ENCODE measurements around the gene CPSF4. TPM values are rescaled to one million over a fixed set of nuclear protein-coding genes. Genes with fewer than 3 reads are reported as not detected.
"Not testable (repeated sequence)": the region's sequence is repeated elsewhere in the genome, so short reads cannot be mapped to it uniquely, and the experiment has no call there.

The CPSF4 gene
- total RNA-seq, 1 donor from 2014 or later, result 69.5 TPM

GRCh38 chr7:99409192-99409572, 29.6 kb upstream of the CPSF4 start:
- Mint-ChIP-seq H3K9me3 (no peaks in the 10 kb centered on the region), H3K27me3 (ENCODE audit: low read depth) (no peaks in the 10 kb centered on the region), H3K27ac (peak overlapping the region; percentile 99)

GRCh38 chr7:99409806-99410205, 28.9 kb upstream of the CPSF4 start:
- Mint-ChIP-seq H3K4me1 (peaks cover 22% of the 10 kb centered on the region), H3K27ac (peak overlapping the region; percentile 99), H3K36me3 (peaks cover 17% of the 10 kb centered on the region), H3K27me3 (ENCODE audit: low read depth) (no peaks in the 10 kb centered on the region), H3K4me3 (peak overlapping the region; percentile 95), H3K9me3 (peaks cover 1% of the 10 kb centered on the region)
- no peak for TF ChIP-seq CTCF (IDR thresholded peaks at IDR 0.05; ENCODE audit: unreplicated experiment)
- DNase-seq (ENCODE audit: low spot score in 2 of 2, unreplicated experiment in 2 of 2), result no peak

More at GRCh38 chr7:99409192-99409572, 29.6 kb upstream of the CPSF4 start:
- no peak for DNase-seq (ENCODE audit: low spot score in 2 of 2, unreplicated experiment in 2 of 2)
- TF ChIP-seq CTCF (IDR thresholded peaks at IDR 0.05; ENCODE audit: unreplicated experiment), result no peak
- H3K4me1 Mint-ChIP-seq, result peaks cover 22% of the 10 kb centered on the region
- peaks cover 16% of the 10 kb centered on the region for H3K36me3 Mint-ChIP-seq
- peak overlapping the region; percentile 95 for H3K4me3 Mint-ChIP-seq

DNA sequence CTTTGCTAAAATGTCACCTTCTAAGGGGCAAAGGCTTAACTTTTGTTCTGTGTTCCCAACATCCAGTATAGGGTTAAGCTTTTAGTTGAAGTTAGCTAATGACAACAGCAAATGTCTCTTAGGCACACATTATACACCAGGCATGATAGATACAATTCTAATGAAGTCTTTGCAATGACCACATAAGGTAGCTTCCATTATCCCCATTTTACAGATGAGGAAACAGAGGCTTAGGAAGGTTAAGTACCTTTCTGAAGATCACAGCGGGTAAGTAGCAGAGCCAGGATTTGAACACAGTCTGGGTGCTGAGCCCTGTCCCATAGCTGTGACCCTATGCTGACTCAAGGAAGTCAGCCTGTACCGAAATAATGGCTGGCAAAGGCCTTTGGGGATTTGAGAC, 28.1 kb upstream of the CPSF4 start:
- DNase-seq (ENCODE audit: low spot score in 2 of 2, unreplicated experiment in 2 of 2), result no peak
- H3K27me3 Mint-ChIP-seq (ENCODE audit: low read depth), result no peaks in the 10 kb centered on the region
- peaks cover 22% of the 10 kb centered on the region for H3K4me1 Mint-ChIP-seq
- H3K9me3 Mint-ChIP-seq, result peaks cover 6% of the 10 kb centered on the region
- peak overlapping the region; percentile 70 for H3K27ac Mint-ChIP-seq
- peaks cover 23% of the 10 kb centered on the region for H3K36me3 Mint-ChIP-seq
- no peak for TF ChIP-seq CTCF (IDR thresholded peaks at IDR 0.05; ENCODE audit: unreplicated experiment)
- H3K4me3 Mint-ChIP-seq, result peak overlapping the region; percentile 95

- H3K9me3 Mint-ChIP-seq; H3K27ac Mint-ChIP-seq; H3K4me1 Mint-ChIP-seq; H3K4me3 Mint-ChIP-seq; H3K27me3 Mint-ChIP-seq (ENCODE audit: low read depth): not testable (repeated sequence)
- peak in 1 of 2 experiments; percentile 49 for DNase-seq (ENCODE audit: low spot score in 2 of 2, unreplicated experiment in 2 of 2)
- peaks cover 40% of the 10 kb centered on the region for H3K36me3 Mint-ChIP-seq
Observed at GRCh38 chr7:99415513-99416127, 23.1 kb upstream of the CPSF4 start.

DNA sequence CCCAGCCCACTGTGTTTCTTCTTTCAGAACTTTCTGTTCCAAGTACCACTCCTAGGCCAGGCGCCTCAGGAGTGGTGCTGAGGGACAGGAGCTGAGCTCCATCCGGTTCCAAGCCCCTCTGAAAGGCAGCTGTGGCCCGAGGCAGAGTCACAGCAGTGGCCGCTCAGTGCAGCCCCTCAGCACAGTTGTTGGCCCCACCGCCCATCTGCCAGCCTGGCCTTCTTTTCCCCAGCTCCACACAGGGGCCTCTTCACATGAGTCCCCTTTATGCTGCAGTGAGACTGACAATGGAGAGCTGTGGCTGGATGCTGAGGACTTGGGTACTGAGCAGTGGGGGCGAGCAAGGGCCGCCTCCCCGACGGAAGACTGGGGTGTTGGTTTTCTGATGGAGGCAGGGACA, 20.5 kb upstream of the CPSF4 start:
- no peak for DNase-seq (ENCODE audit: low spot score in 2 of 2, unreplicated experiment in 2 of 2)
- Mint-ChIP-seq H3K27me3 (ENCODE audit: low read depth) (no peaks in the 10 kb centered on the region), H3K4me1 (no peaks in the 10 kb centered on the region), H3K9me3 (peaks cover 6% of the 10 kb centered on the region), H3K27ac (no peak overlapping the region), H3K36me3 (peaks cover 29% of the 10 kb centered on the region), H3K4me3 (no peak overlapping the region)
- no peak for TF ChIP-seq CTCF (IDR thresholded peaks at IDR 0.05; ENCODE audit: unreplicated experiment)

GRCh38 chr7:99419323-99420021, 19.3 kb upstream of the CPSF4 start:
- no peak overlapping the region for H3K27ac Mint-ChIP-seq
- no peaks in the 10 kb centered on the region for H3K27me3 Mint-ChIP-seq (ENCODE audit: low read depth)
- no peak for DNase-seq (ENCODE audit: low spot score in 2 of 2, unreplicated experiment in 2 of 2)
- no peak for TF ChIP-seq CTCF (IDR thresholded peaks at IDR 0.05; ENCODE audit: unreplicated experiment)
- peaks cover 6% of the 10 kb centered on the region for H3K9me3 Mint-ChIP-seq
- peaks cover 27% of the 10 kb centered on the region for H3K36me3 Mint-ChIP-seq
- no peak overlapping the region for H3K4me3 Mint-ChIP-seq
- H3K4me1 Mint-ChIP-seq, result no peaks in the 10 kb centered on the region
